ENCODE data around the gene VGLL3. TPM values are rescaled to one million over a fixed set of nuclear protein-coding genes. Genes with fewer than 3 reads are reported as not detected.
A peak's percentile ranks its signal among the peaks of the same experiment; 100 is the strongest.

The VGLL3 gene
- total RNA-seq (2014; rRNA removed; shearing (Covaris generic)) (4.5 and 7.3 TPM in 2 replicates), polyA plus RNA-seq (2016; fragmentation: Nextera tagmentation; extraction: Ambion mirVana) (1.4 TPM in 2 replicates)
- long read RNA-seq = 0 reads

GRCh38 chr3:86990734-86991481 lies at the start of gene VGLL3:
TSS of gene VGLL3 (minus strand) at chr3:86991149. CDS start at chr3:86990743, 406 bp downstream.
- Histone ChIP-seq H3K79me2 (replicated peaks; ENCODE audit: insufficient read depth) (no peaks in the 10 kb centered on the region), H3K4me3 (peak within 1 kb of the TSS; percentile 72), H3K27me3 (ENCODE audit: insufficient read depth) (peaks cover 18% of the 10 kb centered on the region), H2AFZ (peak within 1 kb of the TSS; percentile 97), H4K20me1 (replicated peaks; ENCODE audit: insufficient read depth) (no peaks in the 10 kb centered on the region), H3K9me2 (ENCODE audit: insufficient read depth) (no peaks in the 10 kb centered on the region), H3K4me2 (peak within 1 kb of the TSS; percentile 84), H3K27ac (ENCODE audit: low read depth) (no peak within 1 kb of the TSS; the same call in 1 of the 2 replicates), H3F3A (replicated peaks; ENCODE audit: low read depth) (no peaks in the 10 kb centered on the region), H3K4me1 (ENCODE audit: insufficient read depth) (peaks cover 13% of the 10 kb centered on the region), H3K36me3 (ENCODE audit: insufficient read depth) (no peaks in the 10 kb centered on the region)
- peaks cover 24% of the 10 kb centered on the region for H3K4me1 Mint-ChIP-seq
- no peaks in the 10 kb centered on the region for H3K9me3 Mint-ChIP-seq
- no peaks in the 10 kb centered on the region for H3K36me3 Mint-ChIP-seq (ENCODE audit: low read depth)
- H3K27ac Mint-ChIP-seq = peak within 1 kb of the TSS; percentile 84; the same call in 1 of the 2 replicates
- peak; percentile 89 for ATAC-seq
- peaks cover 13% of the 10 kb centered on the region for H3K27me3 Mint-ChIP-seq (ENCODE audit: insufficient read depth, low read depth, poor library complexity)
- TF ChIP-seq ZNF462 (CRISPR knock-in tag; IDR thresholded peaks at IDR 0.05) (peak; percentile 51), NANOG (IDR thresholded peaks at IDR 0.05; ENCODE audit: borderline replicate concordance) (no peak), CTCF (conservative IDR thresholded peaks at IDR 0.05; ENCODE audit: low read depth in 2 of 2) (peak in 1 of 2 experiments; percentile 14; a peak in 1 of 4 replicates), CREB1 (CRISPR knock-in tag; IDR thresholded peaks at IDR 0.05; ENCODE audit: low read depth) (0 out of 2 replicates have a peak, but pooled peaks have one; percentile 3)
- peak; percentile 94 for DNase-seq (ENCODE audit: low spot score)
- peak within 1 kb of the TSS; percentile 75 for H3K4me3 Mint-ChIP-seq

Measured in GM23338 (cell line).